Common myeloid progenitor, CD34-positive (primary cell): ENCODE data around the gene CNNM1.

ENCODE experiments used
- CTCF ChIA-PET: fragments of 350-600 bp; sonication (Branson Sonifier 250); formaldehyde crosslinking; loops from one replicate; lab custom pipeline; 2021; ENCODE audit warnings: antibody characterized with exemption; lab: Charles Lee
- POLR2A ChIA-PET: fragments of 350-600 bp; sonication (Branson Sonifier 250); formaldehyde crosslinking; loops from one replicate; lab custom pipeline; 2021; ENCODE audit warnings: antibody characterized with exemption; lab: Charles Lee
- DNase-seq, 3 donors: peaks; one replicate each; pipeline versions ENCODE4 v3.0.0 to v3.0.0-alpha.2; 2013
- H3K27ac ChIP-seq, 2 experiments: 1 replicate in 1 of 2; 2 replicates in 1 of 2; pipeline ENCODE4 v1.7.0; 2013; ENCODE audit warnings: inconsistent platforms in 2 of 2, low read length in 2 of 2, mild to moderate bottlenecking in 2 of 2, low read depth in 1 of 2, moderate library complexity in 1 of 2; ENCODE audit not compliant: severe bottlenecking in 2 of 2, insufficient read depth in 1 of 2, poor library complexity in 1 of 2
- H3K27me3 ChIP-seq, 5 experiments: replicated peaks in 2 of 5; 1 replicate in 3 of 5; 2 replicates in 2 of 5; pipeline versions ENCODE4 v1.6.1 to v1.7.0; 2013; ENCODE audit warnings: low read length in 4 of 5, mild to moderate bottlenecking in 2 of 5, moderate library complexity in 2 of 5, inconsistent platforms in 1 of 5; ENCODE audit not compliant: insufficient read depth in 5 of 5, control insufficient read depth in 4 of 5
- H3K36me3 ChIP-seq, 4 experiments: 1 replicate in 2 of 4; 2 replicates in 2 of 4; pipeline versions ENCODE4 v1.6.1 to v1.7.0; 2013; ENCODE audit warnings: low read length in 3 of 4, control low read depth in 1 of 4, mild to moderate bottlenecking in 1 of 4; ENCODE audit not compliant: control insufficient read depth in 4 of 4, insufficient read depth in 4 of 4
- H3K4me1 ChIP-seq, 4 experiments: 1 replicate in 3 of 4; 2 replicates in 1 of 4; pipeline versions ENCODE4 v1.6.1 to v1.7.1; 2013; ENCODE audit warnings: low read length in 3 of 4, mild to moderate bottlenecking in 3 of 4, control low read depth in 1 of 4, inconsistent platforms in 1 of 4, moderate library complexity in 1 of 4; ENCODE audit not compliant: control insufficient read depth in 4 of 4, insufficient read depth in 4 of 4; ENCODE audit errors: control extremely low read depth in 1 of 4
- H3K4me3 ChIP-seq, 7 experiments: 1 replicate in 4 of 7; 2 replicates in 3 of 7; pipeline versions ENCODE4 v1.5.1 to v1.7.0; 2013; ENCODE audit warnings: mild to moderate bottlenecking in 7 of 7, low read length in 6 of 7, moderate library complexity in 6 of 7, inconsistent platforms in 2 of 7, low read depth in 2 of 7, control low read depth in 1 of 7; ENCODE audit not compliant: insufficient read depth in 4 of 7, control insufficient read depth in 1 of 7; ENCODE audit errors: extremely low read depth in 1 of 7
- H3K9me3 ChIP-seq, 5 experiments: 1 replicate in 4 of 5; 2 replicates in 1 of 5; pipeline versions ENCODE4 v1.6.1 to v1.7.1; 2013; ENCODE audit warnings: low read length in 4 of 5, mild to moderate bottlenecking in 2 of 5, inconsistent platforms in 1 of 5, low read depth in 1 of 5, moderate library complexity in 1 of 5; ENCODE audit not compliant: control insufficient read depth in 4 of 5, insufficient read depth in 2 of 5; ENCODE audit errors: control extremely low read depth in 1 of 5
- WGBS: methylation state at CpG from one replicate; pipeline ENCODE4 v1.1.5; 2013; ENCODE audit not compliant: insufficient coverage; 5-methylcytosine and 5-hydroxymethylcytosine counted together

CNNM1 gene

DNA sequence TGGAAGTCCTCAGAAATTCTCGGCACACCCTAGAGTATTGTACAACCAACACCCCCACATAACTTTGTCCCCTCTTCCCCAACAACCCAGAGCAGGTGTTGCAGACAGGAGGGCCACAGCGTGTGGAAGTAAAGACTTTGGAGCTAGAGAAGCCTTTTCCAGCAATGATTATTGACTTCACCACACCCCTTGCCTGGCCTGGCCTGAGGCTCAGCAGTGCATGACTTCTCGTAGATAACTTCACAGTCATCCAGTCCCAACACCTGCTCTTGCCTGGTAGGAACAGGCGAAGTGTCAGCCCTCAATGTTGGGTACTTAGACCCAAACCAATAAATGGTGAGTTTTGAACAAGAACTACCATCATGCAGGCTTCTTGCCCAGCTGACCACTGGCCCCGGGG is 64.5 kb downstream of the CNNM1 start:
- no peaks in the 10 kb centered on the region for H3K9me3 ChIP-seq
- peaks cover 3 to 25% (median 18%) of the 10 kb centered on the region in 4 experiments for H3K4me1 ChIP-seq
- 100% methylated on average over 3 of the region's 5 CpGs for WGBS
- peaks cover 0 to 23% (median 8%) of the 10 kb centered on the region in 4 experiments for H3K36me3 ChIP-seq
- no peaks in the 10 kb centered on the region for H3K27me3 ChIP-seq
- no peak overlapping the region for H3K4me3 ChIP-seq
- DNase-seq = no peak
- no peak overlapping the region for H3K27ac ChIP-seq
- ChIA-PET POLR2A (no interaction called here), CTCF (interaction anchor here (1.4 to 5.7 kb wide), 7 partner anchors 11 to 318 kb away, joined by 4 to 49 read pairs (median 7); partner anchors contain the start of gene GOT1)

DNA sequence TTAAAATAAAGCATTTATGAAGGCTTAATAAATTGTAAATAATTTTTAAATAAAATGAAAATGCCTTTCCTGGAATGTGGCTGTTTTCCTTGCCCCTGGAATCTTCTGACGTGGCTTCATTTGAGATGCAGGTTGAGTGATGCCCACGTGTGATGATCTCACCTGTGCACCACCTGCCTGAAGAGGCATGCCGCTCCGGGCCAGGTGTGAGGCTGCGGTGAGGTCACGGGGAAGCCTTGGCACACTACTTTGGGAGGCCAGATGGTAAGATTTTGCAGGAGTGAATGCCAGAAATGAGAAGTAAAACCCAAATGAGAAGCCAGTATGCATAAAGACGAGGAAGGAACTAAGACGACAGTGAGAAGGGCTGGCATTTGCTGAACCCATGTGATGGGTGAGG is 65.1 kb downstream of the CNNM1 start:
- 60% methylated on average over 7 of the region's 8 CpGs for WGBS
- H3K27me3 ChIP-seq = no peaks in the 10 kb centered on the region
- H3K4me1 ChIP-seq = peaks cover 3 to 25% (median 18%) of the 10 kb centered on the region in 4 experiments
- no peak overlapping the region for H3K27ac ChIP-seq
- peak in 2 of 3 donors; percentile 9 to 24 for DNase-seq
- H3K9me3 ChIP-seq = no peaks in the 10 kb centered on the region
- ChIA-PET CTCF (interaction anchor here (1.4 to 5.7 kb wide), 4 partner anchors 11 to 220 kb away, joined by 5 to 49 read pairs (median 14); partner anchors contain the start of gene GOT1), POLR2A (no interaction called here)
- peaks cover 0 to 28% (median 12%) of the 10 kb centered on the region in 4 experiments for H3K36me3 ChIP-seq
- no peak overlapping the region for H3K4me3 ChIP-seq

DNA sequence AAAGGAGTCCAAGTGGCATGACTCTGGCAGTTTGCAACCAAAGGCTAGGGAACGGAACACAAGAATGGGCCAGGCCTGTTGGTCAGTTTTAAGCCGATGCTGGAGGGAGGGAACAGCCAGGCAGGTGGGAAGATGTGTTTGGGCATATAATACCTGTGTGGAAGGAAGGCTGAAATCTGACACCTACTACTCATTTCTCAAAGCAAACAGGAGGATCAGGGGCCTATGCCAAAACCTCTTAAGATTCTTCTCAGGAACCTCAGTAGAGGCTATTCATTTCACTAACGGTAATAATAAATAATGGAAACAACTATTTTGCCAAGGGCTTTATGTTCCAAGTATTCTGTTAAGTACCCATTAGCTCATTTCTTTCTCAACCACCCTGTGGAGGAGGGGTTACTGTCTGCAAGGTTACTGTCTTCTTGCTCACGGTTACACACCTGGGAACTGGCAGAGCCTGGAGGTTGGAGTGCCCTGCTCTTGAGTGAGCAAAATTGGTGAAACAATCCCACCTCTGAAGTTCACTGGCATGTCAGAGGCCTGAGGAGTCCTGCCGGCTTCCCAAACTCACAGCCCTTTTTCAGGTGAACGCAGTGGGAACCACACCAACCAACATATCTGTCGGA is 65.7 kb downstream of the CNNM1 start:
- CTCF ChIA-PET = interaction anchor here (2.2 to 5.7 kb wide), 2 partner anchors 10 to 220 kb away, joined by 5 to 49 read pairs; no protein-coding TSS in a partner anchor
- H3K4me3 ChIP-seq = no peak overlapping the region
- no peak overlapping the region for H3K27ac ChIP-seq
- WGBS = 100% methylated on average over 2 of the region's 7 CpGs
- H3K9me3 ChIP-seq = no peaks in the 10 kb centered on the region
- H3K36me3 ChIP-seq = peaks cover 2 to 31% (median 16%) of the 10 kb centered on the region in 4 experiments
- POLR2A ChIA-PET = no interaction called here
- no peak for DNase-seq
- no peaks in the 10 kb centered on the region for H3K27me3 ChIP-seq
- peaks cover 3 to 25% (median 18%) of the 10 kb centered on the region in 4 experiments for H3K4me1 ChIP-seq

DNA sequence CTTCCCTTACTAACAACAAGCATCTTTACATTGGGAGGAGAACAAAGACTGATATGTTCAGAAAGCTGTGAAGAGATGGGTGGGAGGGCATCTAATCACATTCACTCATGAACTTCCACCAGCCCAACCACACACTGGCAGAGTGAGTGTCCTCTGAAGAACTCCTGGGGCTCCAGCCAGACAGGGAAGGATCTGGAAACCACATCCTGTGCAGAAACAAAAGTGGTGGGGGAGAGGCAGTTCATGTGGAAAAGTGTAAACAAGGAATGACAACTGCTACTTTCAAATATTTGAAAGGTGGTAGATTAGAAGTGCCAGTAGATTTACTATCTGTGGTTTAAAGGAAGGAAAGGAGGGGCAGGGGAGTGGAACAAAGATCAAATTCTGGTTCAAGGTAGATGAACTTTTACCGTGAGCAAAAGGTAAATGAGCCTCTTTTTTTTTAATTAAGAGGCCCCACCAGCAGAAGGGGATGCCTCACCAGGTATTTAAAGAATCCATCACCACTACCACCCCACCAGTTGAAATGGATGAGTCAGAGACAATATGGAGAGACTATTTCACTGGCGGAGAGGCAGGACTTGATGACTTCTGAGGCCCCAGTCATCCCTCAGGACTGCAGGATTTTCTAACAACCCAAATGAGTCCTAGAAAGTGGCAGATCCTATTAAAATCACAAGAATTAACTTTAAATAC is 66.7 kb downstream of the CNNM1 start:
- peak in 2 of 3 donors; percentile 6 to 29 for DNase-seq
- Histone ChIP-seq H3K27ac (no peak overlapping the region), H3K4me3 (peak overlapping the region in 1 of 7 experiments; percentile 23), H3K36me3 (peaks cover 2 to 33% (median 16%) of the 10 kb centered on the region in 4 experiments), H3K27me3 (no peaks in the 10 kb centered on the region), H3K9me3 (no peaks in the 10 kb centered on the region), H3K4me1 (peaks cover 3 to 25% (median 18%) of the 10 kb centered on the region in 4 experiments)
- ChIA-PET CTCF (no interaction called here), POLR2A (no interaction called here)
- WGBS = 0% methylated on average over 1 of the region's 2 CpGs

DNA sequence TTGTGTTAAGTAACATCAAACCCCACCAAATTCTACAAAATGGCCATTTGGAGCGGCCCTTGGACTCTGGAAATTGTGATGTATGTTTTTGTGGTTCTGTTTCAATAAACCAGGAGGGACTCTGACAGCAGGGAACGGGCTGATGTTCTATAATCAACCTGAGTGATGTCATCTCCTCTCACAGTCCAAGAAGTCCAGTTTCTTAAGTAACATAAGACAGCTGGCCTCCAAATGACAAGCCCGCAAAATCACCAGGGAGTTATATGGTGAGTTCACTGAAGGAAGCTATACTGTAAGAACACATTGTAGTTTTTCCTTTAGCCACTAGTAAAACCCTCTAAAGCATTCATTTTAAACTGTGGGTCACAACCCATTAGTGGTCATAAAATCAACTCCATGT is 67.3 kb downstream of the CNNM1 start:
- H3K9me3 ChIP-seq = no peaks in the 10 kb centered on the region
- DNase-seq = no peak
- peaks cover 3 to 25% (median 18%) of the 10 kb centered on the region in 4 experiments for H3K4me1 ChIP-seq
- POLR2A ChIA-PET = no interaction called here
- no peak overlapping the region for H3K27ac ChIP-seq
- WGBS = 90% methylated on average over 2 of the region's 3 CpGs
- H3K36me3 ChIP-seq = peaks cover 2 to 37% (median 18%) of the 10 kb centered on the region in 4 experiments
- CTCF ChIA-PET = no interaction called here
- H3K27me3 ChIP-seq = no peaks in the 10 kb centered on the region
- no peak overlapping the region for H3K4me3 ChIP-seq

DNA sequence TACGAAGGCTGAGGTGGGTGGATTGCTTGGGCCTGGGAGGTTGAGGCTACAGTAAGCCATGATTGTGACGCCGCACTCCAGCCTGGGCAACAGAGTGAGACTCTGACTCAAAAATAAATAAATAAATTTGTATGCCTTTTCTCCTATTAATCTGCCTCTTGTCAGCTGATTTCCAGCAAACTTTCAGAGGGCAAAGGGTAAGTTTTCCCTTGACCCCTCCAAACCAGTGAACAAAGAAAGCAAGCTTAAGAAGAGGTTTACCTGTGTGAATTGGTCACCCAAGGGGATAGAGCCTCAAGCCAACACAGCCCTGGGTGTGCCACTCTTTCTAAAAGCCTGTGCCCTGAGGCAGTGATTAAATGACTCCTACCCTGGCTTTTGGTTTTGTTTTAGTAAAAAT is 70.5 kb downstream of the CNNM1 start:
- H3K36me3 ChIP-seq = peaks cover 7 to 64% (median 30%) of the 10 kb centered on the region in 4 experiments
- CTCF ChIA-PET = interaction anchor here (0.7 kb wide), 2 partner anchors 14 to 31 kb away, joined by 3 read pairs; partner anchors contain the start of gene GOT1
- POLR2A ChIA-PET = no interaction called here
- H3K27ac ChIP-seq = no peak overlapping the region
- no peaks in the 10 kb centered on the region for H3K27me3 ChIP-seq
- no peaks in the 10 kb centered on the region for H3K9me3 ChIP-seq
- no peak for DNase-seq
- H3K4me1 ChIP-seq = peaks cover 8 to 27% (median 18%) of the 10 kb centered on the region in 4 experiments
- WGBS = 100% methylated on average over 1 of the region's 3 CpGs
- no peak overlapping the region for H3K4me3 ChIP-seq
